SK-N-SH treated with all-trans-retinoic acid at 6 μM for 48 hours (cell line): ENCODE measurements around the gene TOMM34.

ENCODE experiments used
- ATAC-seq: fragments of 200-7000 bp; cut with Tn5 transposase; 3 replicates; pipeline ENCODE4 v1.9.1; 2020; ENCODE audit warnings: mild to moderate bottlenecking, moderate library complexity
- ARNTL ChIP-seq: fragments of 450-650 bp; formaldehyde crosslinking; IDR thresholded peaks from 2 replicates; pipeline ENCODE4 v1.5.0; 2020; ENCODE audit warnings: low read depth, mild to moderate bottlenecking, moderate library complexity, borderline replicate concordance
- BACH2 ChIP-seq: fragments of 250-450 bp; sonication (Bioruptor Pico); IDR thresholded peaks from 2 replicates; pipeline ENCODE4 v1.9.0; 2021; ENCODE audit warnings: mild to moderate bottlenecking, borderline replicate concordance
- CSDC2 ChIP-seq: fragments of 250-450 bp; sonication (Bioruptor Pico); IDR thresholded peaks from 2 replicates; pipeline ENCODE4 v1.5.0; 2020; ENCODE audit warnings: mild to moderate bottlenecking, moderate library complexity
- CSRNP3 ChIP-seq: fragments of 250-450 bp; sonication (Bioruptor Pico); IDR thresholded peaks from 2 replicates; pipeline ENCODE4 v1.5.1; 2021; ENCODE audit warnings: mild to moderate bottlenecking, moderate library complexity
- GLIS3 ChIP-seq: fragments of 250-450 bp; sonication (Bioruptor Pico); IDR thresholded peaks from 2 replicates; pipeline ENCODE4 v1.5.0; 2020; ENCODE audit warnings: mild to moderate bottlenecking, moderate library complexity
- ISL1 ChIP-seq: fragments of 250-450 bp; sonication (Bioruptor Pico); IDR thresholded peaks from 2 replicates; pipeline ENCODE4 v2.1.2; 2022; ENCODE audit warnings: mild to moderate bottlenecking, moderate library complexity
- OSR1 ChIP-seq: fragments of 250-450 bp; sonication (Bioruptor Pico); IDR thresholded peaks from 2 replicates; pipeline ENCODE4 v1.8.0; 2022; ENCODE audit warnings: moderate library complexity, mild to moderate bottlenecking, inconsistent platforms
- PATZ1 ChIP-seq: fragments of 250-450 bp; sonication (Bioruptor Pico); IDR thresholded peaks from 2 replicates; pipeline ENCODE4 v1.8.0; 2020; ENCODE audit warnings: mild to moderate bottlenecking, moderate library complexity, borderline replicate concordance
- POU6F1 ChIP-seq: fragments of 250-450 bp; sonication (Bioruptor Pico); IDR thresholded peaks from 2 replicates; pipeline ENCODE4 v1.8.0; 2021; ENCODE audit warnings: low read depth, mild to moderate bottlenecking, moderate library complexity, borderline replicate concordance
- PPARA ChIP-seq: fragments of 250-450 bp; sonication (Bioruptor Pico); IDR thresholded peaks from 2 replicates; pipeline ENCODE4 v1.5.0; 2020; ENCODE audit warnings: mild to moderate bottlenecking, borderline replicate concordance
- RARB ChIP-seq: fragments of 250-450 bp; sonication (Bioruptor Pico); IDR thresholded peaks from 2 replicates; pipeline ENCODE4 v1.8.0; 2021; ENCODE audit warnings: mild to moderate bottlenecking, moderate library complexity
- SNAI2 ChIP-seq: fragments of 250-450 bp; sonication (Bioruptor Pico); IDR thresholded peaks from 2 replicates; pipeline ENCODE4 v1.5.0; 2020; ENCODE audit warnings: mild to moderate bottlenecking, moderate library complexity
- TCF4 ChIP-seq: fragments of 250-450 bp; sonication (Bioruptor Pico); IDR thresholded peaks from 2 replicates; pipeline ENCODE4 v1.8.0; 2021; ENCODE audit warnings: mild to moderate bottlenecking, moderate library complexity, borderline replicate concordance
- TOX ChIP-seq: fragments of 250-450 bp; sonication (Bioruptor Pico); IDR thresholded peaks from 2 replicates; pipeline ENCODE4 v1.8.0; 2021; ENCODE audit warnings: mild to moderate bottlenecking, moderate library complexity, borderline replicate concordance
- TSHZ2 ChIP-seq: fragments of 250-450 bp; sonication (Bioruptor Pico); IDR thresholded peaks from 2 replicates; pipeline ENCODE4 v1.5.0; 2020; ENCODE audit warnings: mild to moderate bottlenecking, moderate library complexity
- ZFP3 ChIP-seq: fragments of 250-450 bp; sonication (Bioruptor Pico); IDR thresholded peaks from 2 replicates; pipeline ENCODE4 v1.5.0; 2020; ENCODE audit warnings: mild to moderate bottlenecking, moderate library complexity
- ZFP30 ChIP-seq: fragments of 450-650 bp; formaldehyde crosslinking; IDR thresholded peaks from 2 replicates; pipeline ENCODE4 v1.5.0; 2022; ENCODE audit warnings: mild to moderate bottlenecking, moderate library complexity
- ZNF565 ChIP-seq: fragments of 450-650 bp; formaldehyde crosslinking; conservative IDR thresholded peaks from 2 replicates; pipeline ENCODE4 v1.5.0; 2020; ENCODE audit warnings: low read depth, mild to moderate bottlenecking, moderate library complexity
- ZNF8 ChIP-seq: fragments of 450-650 bp; formaldehyde crosslinking; IDR thresholded peaks from 2 replicates; pipeline ENCODE4 v1.5.0; 2020; ENCODE audit warnings: mild to moderate bottlenecking, moderate library complexity

TOMM34 gene

DNA sequence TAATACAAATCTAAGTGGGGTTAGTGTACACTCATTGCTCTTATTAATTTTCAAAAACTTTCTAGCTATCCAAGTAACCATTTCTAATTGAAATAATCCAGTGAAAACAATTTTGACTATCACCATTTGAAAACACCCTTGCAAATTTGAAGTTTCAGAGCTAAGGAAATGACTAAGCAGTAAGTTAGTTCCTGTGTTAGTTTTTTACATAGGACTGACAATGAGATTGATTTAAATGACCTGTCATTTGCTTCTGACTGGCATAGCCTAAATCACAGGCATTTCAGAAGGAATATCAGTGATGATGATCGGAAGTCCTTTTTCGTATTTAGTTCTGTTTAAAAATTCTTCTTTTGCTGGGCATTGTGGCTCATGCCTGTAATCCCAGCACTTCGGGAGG lies 33.1 kb upstream of the TOMM34 start (continued):
- no peak for TF ChIP-seq OSR1 (CRISPR knock-in tag)
- TF ChIP-seq TCF4, result no peak
- TF ChIP-seq SNAI2 (CRISPR knock-in tag), result no peak
- no peak for TF ChIP-seq CSDC2
- no peak for TF ChIP-seq PPARA (CRISPR knock-in tag)
- no peak for TF ChIP-seq BACH2
- TF ChIP-seq RARB (CRISPR knock-in tag), result no peak

- peak; percentile 21; the same call in 2 of the 3 replicates for ATAC-seq
- no peak for TF ChIP-seq ARNTL (CRISPR knock-in tag)
- no peak for TF ChIP-seq PPARA (CRISPR knock-in tag)
- no peak for TF ChIP-seq OSR1 (CRISPR knock-in tag)
- TF ChIP-seq PATZ1 (CRISPR knock-in tag), result no peak
- no peak for TF ChIP-seq ZNF565 (CRISPR knock-in tag)
- TF ChIP-seq TOX (CRISPR knock-in tag), result no peak
- no peak for TF ChIP-seq ZNF8 (CRISPR knock-in tag)
- no peak for TF ChIP-seq RARB (CRISPR knock-in tag)
- TF ChIP-seq SNAI2 (CRISPR knock-in tag), result no peak
- no peak for TF ChIP-seq CSRNP3
- TF ChIP-seq TCF4, result no peak
- TF ChIP-seq BACH2, result no peak
- no peak for TF ChIP-seq TSHZ2 (CRISPR knock-in tag)
- TF ChIP-seq CSDC2, result no peak
- TF ChIP-seq POU6F1, result no peak
- TF ChIP-seq GLIS3, result no peak
- TF ChIP-seq ZFP30 (CRISPR knock-in tag), result no peak
These were observed 30.8 kb upstream of the TOMM34 start for GRCh38 chr20:44990957-44991356.

GRCh38 chr20:44990425-44990824 lies 30.2 kb upstream of the TOMM34 start:
- ATAC-seq, result peak; percentile 62

More at GRCh38 chr20:44990425-44990824, 30.2 kb upstream of the TOMM34 start:
- TF ChIP-seq ZFP30 (CRISPR knock-in tag), result no peak
- TF ChIP-seq SNAI2 (CRISPR knock-in tag), result no peak
- TF ChIP-seq ISL1 (CRISPR knock-in tag), result no peak
- no peak for TF ChIP-seq TCF4
- no peak for TF ChIP-seq ZFP3 (CRISPR knock-in tag)
- no peak for TF ChIP-seq TOX (CRISPR knock-in tag)
- no peak for TF ChIP-seq ARNTL (CRISPR knock-in tag)
- no peak for TF ChIP-seq RARB (CRISPR knock-in tag)
- TF ChIP-seq PPARA (CRISPR knock-in tag), result no peak
- no peak for TF ChIP-seq OSR1 (CRISPR knock-in tag)
- no peak for TF ChIP-seq TSHZ2 (CRISPR knock-in tag)
- TF ChIP-seq CSRNP3, result no peak
- no peak for TF ChIP-seq GLIS3
- no peak for TF ChIP-seq POU6F1
- no peak for TF ChIP-seq BACH2
